GM18502 (cell line): Measurements from ENCODE around the gene SEL1L2.

Source experiments
- ATAC-seq: cut with Tn5 transposase; IDR thresholded peaks from one replicate; pipeline ENCODE4 v1.9.1; 2021; ENCODE audit warnings: mild to moderate bottlenecking; ENCODE audit not compliant: unreplicated experiment, poor library complexity

SEL1L2 gene

GRCh38 chr20:13821876-13822275 is 168.5 kb downstream of the SEL1L2 start:
- no peak for ATAC-seq

GRCh38 chr20:13819885-13820645 is 170.3 kb downstream of the SEL1L2 start:
- peak; percentile 84 for ATAC-seq

GRCh38 chr20:13817342-13817741 is 173.1 kb downstream of the SEL1L2 start:
- ATAC-seq: no peak

GRCh38 chr20:13816757-13817156 is 173.7 kb downstream of the SEL1L2 start:
- no peak for ATAC-seq

GRCh38 chr20:13814672-13815071 is 175.7 kb downstream of the SEL1L2 start:
- no peak for ATAC-seq

- ATAC-seq: no peak
Observed at GRCh38 chr20:13813910-13814309, 176.5 kb downstream of the SEL1L2 start.

GRCh38 chr20:13810446-13810845 is 180.0 kb downstream of the SEL1L2 start:
- ATAC-seq: no peak

GRCh38 chr20:13809855-13810254 is 180.6 kb downstream of the SEL1L2 start:
- no peak for ATAC-seq

GRCh38 chr20:13809373-13809772 is 181.0 kb downstream of the SEL1L2 start:
- ATAC-seq: no peak

GRCh38 chr20:13800728-13801134 is 189.7 kb downstream of the SEL1L2 start:
- ATAC-seq: no peak

- ATAC-seq: no peak
Observed at GRCh38 chr20:13799974-13800373, 190.4 kb downstream of the SEL1L2 start.
